A172 (cell line): Measurements from ENCODE around the gene HSPB1. TPM values are rescaled to one million over a fixed set of nuclear protein-coding genes. Genes with fewer than 3 reads are reported as not detected.
"Not testable (repeated sequence)": the region's sequence is repeated elsewhere in the genome, so short reads cannot be mapped to it uniquely, and the experiment has no call there.

Experiments
- DNase-seq: peaks from one replicate; pipeline ENCODE4 v3.0.0-alpha.2; 2015; ENCODE audit warnings: low spot score
- total RNA-seq: library from RNA; depleted of rRNA; stranded (reverse); fragments of >200 nt; shearing (Covaris generic); gene quantifications from 2 replicates; pipeline ENCODE4 v1.2.3, GENCODE V29; 2014; rRNA removed

Gene HSPB1
- total RNA-seq: 235 and 382 TPM in 2 replicates

DNA sequence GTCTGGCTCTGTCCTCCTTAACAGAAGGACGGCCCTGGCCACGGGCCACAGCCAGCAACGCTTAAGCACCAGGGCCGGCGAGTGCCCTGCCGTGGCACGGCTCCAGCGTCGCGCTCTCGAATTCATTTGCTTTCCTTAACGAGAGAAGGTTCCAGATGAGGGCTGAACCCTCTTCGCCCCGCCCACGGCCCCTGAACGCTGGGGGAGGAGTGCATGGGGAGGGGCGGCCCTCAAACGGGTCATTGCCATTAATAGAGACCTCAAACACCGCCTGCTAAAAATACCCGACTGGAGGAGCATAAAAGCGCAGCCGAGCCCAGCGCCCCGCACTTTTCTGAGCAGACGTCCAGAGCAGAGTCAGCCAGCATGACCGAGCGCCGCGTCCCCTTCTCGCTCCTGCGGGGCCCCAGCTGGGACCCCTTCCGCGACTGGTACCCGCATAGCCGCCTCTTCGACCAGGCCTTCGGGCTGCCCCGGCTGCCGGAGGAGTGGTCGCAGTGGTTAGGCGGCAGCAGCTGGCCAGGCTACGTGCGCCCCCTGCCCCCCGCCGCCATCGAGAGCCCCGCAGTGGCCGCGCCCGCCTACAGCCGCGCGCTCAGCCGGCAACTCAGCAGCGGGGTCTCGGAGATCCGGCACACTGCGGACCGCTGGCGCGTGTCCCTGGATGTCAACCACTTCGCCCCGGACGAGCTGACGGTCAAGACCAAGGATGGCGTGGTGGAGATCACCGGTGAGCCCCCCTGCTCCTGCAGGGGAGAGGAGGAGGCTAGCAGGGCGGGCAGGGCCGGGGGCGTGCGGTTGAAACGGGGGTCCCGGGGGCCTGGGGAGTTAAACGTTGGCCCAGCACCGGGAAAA lies at the start of gene HSPB1:
Gene HSPB1, plus strand, starts transcription at position 327 of the 855 bp plus-strand sequence. Its CDS starts 40 bp downstream, at position 367.
- DNase-seq: peak; percentile 96

DNA sequence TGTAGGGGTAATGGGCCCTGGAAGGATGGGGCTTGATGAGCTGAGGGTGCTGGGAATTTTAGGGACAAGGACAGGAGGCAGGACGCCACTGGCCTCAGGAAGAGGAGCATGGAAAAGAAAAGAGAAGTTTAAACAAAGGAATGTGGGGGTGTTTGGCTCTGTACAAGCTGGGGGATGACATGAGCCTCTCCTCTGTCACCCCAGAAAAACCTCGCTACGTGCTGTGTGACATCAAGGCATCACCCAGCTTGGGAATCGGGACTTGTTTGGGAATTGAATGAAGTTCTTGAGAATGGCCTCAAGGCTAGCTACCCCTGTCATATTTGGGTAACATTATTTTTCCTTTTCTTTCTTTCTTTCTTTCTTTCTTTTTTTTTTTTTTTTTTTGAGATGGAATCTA lies 47.7 kb upstream of the HSPB1 start:
- DNase-seq: no peak

- no peak for DNase-seq
These were observed 44.5 kb upstream of the HSPB1 start for GRCh38 chr7:76257973-76258372.

DNA sequence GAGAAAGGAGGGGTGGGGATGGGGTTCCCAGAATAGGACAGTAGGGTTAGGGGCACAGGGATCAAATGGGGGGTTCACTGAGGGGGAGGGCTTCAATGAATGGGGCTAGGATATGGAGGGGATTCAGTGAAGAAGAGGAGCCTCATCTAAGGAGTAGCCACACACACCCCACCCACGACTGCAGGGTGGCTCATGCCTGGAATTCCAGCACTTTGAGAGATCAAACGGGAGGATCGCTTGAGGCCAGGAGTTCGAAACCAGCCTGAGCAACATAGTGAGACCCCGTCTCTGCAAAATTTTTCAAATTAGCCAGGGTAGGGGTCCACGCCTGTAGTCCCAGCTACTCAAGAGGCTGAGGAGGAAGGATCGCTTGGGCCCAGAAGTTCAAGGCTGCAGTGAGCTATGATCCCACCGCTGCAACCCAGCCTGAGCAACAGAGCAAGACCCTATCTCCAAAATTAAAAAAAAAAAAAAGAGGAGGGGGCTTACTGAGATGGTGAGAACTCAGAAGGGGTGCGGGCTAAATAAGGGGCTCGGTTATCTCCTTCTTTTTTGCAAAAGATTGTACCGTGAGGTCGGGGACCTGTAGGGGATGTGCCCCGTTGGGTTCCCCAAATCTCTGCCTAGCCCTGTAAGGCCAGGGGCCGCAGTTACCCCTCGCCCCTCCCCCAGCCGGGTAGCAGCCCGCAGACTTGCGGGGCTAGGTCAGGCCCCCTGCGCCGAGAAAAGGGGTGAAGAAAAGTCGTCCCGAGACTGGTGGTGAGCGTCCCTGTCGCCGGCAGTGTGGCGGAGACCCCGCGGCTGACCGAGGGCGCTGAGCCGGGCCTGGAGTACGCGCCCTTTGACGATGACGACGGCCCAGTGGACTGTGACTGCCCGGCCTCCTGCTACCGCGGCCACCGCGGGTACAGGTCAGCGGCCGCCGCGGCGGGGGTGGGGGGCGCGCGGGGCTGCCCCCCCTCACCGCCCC lies 43.1 kb upstream of the HSPB1 start:
- no peak for DNase-seq

DNA sequence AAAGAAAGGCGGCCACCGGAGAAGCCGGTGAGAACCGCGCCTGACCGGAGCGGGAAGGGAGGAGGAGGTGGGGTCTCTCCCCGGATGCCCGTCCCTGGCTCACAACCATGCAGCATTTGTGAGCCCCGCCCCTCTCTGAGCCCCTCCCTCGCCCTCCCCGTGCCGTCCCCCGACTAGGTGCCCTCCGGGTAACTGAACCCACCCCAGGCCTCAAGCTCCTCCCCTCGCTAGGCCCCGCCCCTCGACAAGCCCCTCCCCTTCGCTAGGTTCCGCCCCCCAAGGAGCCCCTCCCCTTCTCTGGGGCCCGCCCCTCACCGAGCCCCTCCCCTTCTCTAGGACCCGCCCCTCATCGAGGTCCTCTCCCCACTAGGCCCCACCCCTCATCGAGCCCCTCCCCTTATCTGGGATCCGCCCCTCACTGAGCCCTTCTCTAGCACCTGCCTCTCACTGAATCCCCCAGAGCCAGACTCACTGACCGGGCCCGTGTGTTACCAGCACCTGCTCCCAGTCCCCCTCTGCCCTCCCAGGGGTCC lies 42.2 kb upstream of the HSPB1 start:
- DNase-seq: peak; percentile 31

DNA sequence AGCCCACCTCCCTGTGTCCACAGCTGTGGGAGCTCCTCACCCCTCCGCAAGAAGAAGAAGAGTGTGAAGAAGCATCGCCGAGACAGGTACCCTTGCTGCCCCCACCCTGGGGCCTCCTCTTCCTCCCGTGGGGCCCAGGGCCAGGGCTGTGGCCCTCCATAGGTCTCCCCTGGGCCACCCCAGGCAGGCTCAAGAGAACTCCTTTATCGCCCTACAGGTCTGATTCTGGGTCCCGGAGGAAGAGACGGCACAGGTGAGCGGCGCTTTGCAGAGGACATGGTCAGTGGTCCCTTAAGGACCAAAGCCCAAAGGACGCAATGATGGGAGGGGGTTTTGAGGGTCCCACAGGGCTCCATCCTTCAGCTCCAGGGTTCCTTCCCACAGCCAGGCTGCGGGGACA lies 41.1 kb upstream of the HSPB1 start:
- no peak for DNase-seq

GRCh38 chr7:76261931-76262330 lies 40.5 kb upstream of the HSPB1 start:
- DNase-seq: no peak

DNA sequence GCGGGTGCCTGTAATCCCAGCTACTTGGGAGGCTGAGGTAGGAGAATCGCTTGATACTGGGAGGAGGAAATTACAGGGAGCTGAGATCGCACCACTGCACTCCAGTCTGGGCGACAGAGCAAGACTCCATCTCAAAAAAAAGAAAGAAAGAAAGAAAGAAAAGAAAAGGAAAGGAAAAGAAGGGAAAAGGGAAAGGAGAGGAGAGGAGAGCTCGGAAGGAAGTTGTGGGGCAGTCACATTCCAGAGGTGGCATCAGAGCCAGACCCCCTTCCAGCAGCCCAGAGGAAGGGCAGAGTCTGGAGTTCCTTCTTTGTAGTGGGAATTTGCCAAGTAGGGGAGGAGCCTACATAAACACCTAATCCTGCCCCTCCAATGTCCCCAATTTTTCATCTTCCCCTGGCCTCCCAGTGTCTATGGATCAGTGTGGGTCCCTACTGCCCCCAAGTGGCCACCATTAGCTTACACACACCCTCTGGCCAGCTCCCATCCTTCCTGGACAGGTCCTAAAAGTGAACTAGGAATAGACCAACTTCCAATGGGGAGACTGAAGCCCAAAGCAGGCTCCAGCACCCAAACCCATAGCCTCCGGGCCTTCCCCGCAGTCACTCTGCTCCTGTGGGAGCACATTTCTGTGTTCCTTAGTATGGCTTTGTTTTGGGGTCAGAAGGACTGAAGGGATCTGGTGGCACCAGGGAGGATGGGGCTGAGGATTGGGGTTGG lies 39.6 kb upstream of the HSPB1 start:
- DNase-seq: peak; percentile 88

DNA sequence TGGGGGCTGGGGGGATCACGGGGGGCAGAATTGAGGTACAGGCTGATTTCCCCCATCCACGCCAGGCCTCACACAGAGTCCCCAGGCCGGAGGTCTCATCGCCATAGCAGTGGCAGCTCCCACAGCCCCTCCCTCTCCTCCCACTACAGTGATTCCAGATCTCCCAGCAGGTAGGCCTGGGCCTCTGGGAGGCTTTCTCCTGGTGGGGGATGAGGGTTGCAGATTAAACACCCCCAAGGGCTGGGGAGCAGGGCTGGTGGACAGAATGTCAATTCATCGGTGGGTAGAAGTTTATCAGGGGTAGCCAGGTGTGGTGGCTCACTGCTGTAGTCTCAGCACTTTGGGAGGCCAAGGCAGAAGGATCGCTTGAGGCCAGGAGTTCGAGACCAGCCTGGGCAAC lies 37.2 kb upstream of the HSPB1 start:
- no peak for DNase-seq

GRCh38 chr7:76267107-76267893 lies 35.2 kb upstream of the HSPB1 start:
- no peak for DNase-seq

- DNase-seq: no peak
These were observed 34.6 kb upstream of the HSPB1 start for GRCh38 chr7:76267894-76268183.

DNA sequence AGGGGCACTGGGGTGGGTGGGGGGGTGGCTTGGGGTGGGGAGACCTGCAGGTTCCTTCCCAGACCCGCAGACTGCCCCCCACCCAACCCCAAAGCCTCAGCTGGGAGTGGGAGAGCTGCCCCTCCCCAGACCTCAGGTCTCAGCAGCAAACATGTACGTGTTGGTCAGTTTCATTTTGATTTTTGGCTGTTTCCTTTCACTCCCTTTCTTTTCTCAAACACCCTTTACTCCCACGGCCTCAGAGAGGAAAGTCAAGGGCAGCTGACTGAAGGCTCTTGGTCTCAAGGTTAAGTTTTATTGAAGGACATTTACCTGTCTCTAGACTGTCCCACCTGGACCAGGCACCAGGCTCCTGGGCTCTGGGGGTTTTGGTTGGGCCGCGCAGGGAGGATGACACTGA lies 34.1 kb upstream of the HSPB1 start:
- DNase-seq: no peak

- DNase-seq: no peak
These were observed 32.6 kb upstream of the HSPB1 start for GRCh38 chr7:76269895-76270294.

DNA sequence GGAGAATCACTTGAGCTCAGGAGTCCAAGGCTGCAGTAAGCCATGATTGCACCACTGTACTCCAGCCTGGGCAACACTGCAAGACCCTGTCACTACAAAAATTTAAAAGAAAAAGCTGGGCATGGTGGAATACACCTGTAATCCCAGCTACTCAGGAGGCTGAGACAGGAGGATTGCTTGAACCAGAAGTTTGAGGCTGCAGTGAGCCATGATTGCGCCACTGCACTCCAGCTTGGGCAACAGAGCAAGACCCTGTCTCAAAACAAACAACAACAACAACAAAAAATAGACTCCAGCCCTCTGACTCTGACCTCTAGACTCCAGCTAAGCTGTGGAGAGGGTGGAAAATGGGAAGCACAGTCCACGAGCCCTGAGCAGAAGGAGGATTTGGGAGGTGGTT lies 31.1 kb upstream of the HSPB1 start:
- DNase-seq: not testable (repeated sequence)

GRCh38 chr7:76272142-76272541 lies 30.3 kb upstream of the HSPB1 start:
- no peak for DNase-seq

DNA sequence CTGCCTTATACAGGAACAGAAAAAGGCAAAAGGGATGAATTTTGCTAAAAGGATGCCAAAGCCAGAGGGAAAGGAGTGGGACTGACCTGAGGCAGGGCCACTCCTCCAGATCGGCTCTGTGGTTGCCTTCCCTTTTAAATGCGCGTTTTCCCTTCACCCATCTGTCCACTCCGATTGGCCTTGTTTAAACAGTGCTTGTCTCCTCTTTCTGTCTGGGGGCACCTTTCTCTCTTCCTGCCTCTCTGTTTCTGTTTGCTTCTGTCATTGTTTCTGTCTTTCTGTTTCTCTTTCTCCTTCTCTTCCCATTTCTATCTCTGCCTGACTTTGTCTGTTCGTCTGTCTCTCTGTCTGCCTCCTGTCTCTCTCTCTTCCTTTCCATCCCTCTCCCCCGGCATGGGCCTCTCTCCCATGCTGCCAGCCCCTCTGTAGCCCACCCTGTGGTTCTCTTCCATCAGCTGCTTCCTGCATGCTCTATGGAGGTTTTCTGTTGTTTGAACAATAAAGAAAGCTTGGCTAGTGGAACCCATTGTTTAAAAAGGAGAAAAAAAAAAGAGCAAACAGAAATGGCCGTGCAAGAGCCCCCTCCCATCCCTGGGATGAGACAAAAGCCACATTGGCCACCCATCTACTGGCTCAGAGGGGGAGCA lies 29.5 kb upstream of the HSPB1 start:
- no peak for DNase-seq

GRCh38 chr7:76273503-76273902 lies 29.0 kb upstream of the HSPB1 start:
- no peak for DNase-seq

DNA sequence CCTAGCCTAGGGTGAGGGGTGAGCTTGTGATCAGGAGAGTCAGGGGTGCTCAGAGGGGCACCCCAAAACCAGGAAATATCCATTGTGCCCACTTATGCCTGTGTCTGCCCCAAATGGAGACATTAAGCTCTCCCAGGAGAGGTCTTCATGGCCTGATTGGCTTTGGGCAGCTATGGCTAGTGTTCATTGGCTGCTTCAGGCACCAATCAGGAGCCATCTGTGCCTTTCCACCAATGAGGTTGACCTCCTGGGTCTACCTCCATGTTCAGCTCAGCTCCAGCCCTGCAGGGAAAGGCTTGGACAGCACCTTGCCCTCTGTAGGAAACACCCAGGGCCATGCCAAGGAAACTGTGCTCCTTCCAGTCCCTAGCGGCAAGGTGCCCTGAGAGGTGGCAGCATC lies 23.9 kb upstream of the HSPB1 start:
- DNase-seq: peak; percentile 55

GRCh38 chr7:76280408-76280807 lies 22.1 kb upstream of the HSPB1 start:
- DNase-seq: no peak

- no peak for DNase-seq
These were observed 21.3 kb upstream of the HSPB1 start for GRCh38 chr7:76281006-76281705.
